Coronary artery (tissue), 2 donors: ENCODE results near the gene CAPN11.
"Not testable (repeated sequence)": the region's sequence is repeated elsewhere in the genome, so short reads cannot be mapped to it uniquely, and the experiment has no call there.

ENCODE experiments used
- DNase-seq: peaks from one replicate; pipeline ENCODE4 v3.0.0-alpha.2; 2017; ENCODE audit warnings: low spot score
- H3K27ac ChIP-seq, 2 donors: fragments of 200-600 bp; sonication (generic); one replicate each; pipeline ENCODE4 v1.5.1; 2016 to 2019
- H3K4me3 ChIP-seq: fragments of 200-600 bp; sonication (generic); 2 replicates; pipeline ENCODE4 v1.5.1; 2016; ENCODE audit warnings: mild to moderate bottlenecking, moderate library complexity
- CTCF ChIP-seq: fragments of 200-600 bp; sonication (generic); IDR thresholded peaks from one replicate; pipeline ENCODE4 v1.5.1; 2019; ENCODE audit warnings: antibody characterized with exemption

The CAPN11 gene

GRCh38 chr6:44139351-44139743 lies 19.3 kb upstream of the CAPN11 start:
- TF ChIP-seq CTCF: no peak
- Histone ChIP-seq H3K27ac (no peak overlapping the region), H3K4me3 (no peak overlapping the region)
- DNase-seq: no peak

DNA sequence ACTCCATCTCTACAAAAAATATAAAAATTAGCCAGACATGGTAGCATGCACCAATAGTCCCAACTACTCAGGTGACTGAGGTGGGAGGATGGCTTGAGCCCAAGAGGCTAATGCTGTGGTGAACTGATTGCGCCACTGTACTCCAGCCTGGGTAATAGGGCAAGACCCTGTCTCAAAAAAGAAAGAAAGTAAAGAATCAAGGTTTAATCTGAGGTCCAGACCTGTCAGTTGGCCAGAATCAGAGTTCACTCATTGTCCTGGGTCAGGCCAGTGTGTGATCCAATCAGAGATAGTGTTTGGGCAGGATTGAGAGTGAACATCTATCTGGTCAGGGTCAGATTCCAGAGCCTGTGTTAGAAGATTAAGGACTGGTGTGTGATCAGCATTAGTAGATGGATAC lies 15.8 kb upstream of the CAPN11 start:
- DNase-seq: no peak
- Histone ChIP-seq H3K4me3 (no peak overlapping the region), H3K27ac (no peak overlapping the region)
- TF ChIP-seq CTCF: no peak

DNA sequence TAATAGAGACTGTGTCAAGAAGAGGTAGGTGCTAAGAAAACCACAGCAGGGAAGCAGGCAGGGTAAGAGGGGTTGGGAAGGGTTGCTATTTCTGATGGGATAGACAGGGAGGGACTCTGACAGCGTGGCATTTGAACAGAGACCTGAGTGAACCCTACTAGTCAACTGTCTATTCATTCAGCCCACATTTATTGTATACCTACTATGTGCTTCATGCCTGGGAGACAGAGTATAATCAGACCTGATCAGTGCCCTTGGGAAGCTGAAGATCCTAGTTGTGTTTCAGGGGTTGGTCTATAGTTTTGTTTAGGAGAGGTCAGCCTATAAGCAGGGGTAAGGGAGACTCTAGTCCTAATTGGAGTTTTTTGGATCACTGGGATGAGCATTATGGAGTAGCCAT lies 14.9 kb upstream of the CAPN11 start:
- TF ChIP-seq CTCF: no peak
- no peak for DNase-seq
- Histone ChIP-seq H3K4me3 (no peak overlapping the region), H3K27ac (no peak overlapping the region)

GRCh38 chr6:44144536-44144935 lies 14.1 kb upstream of the CAPN11 start:
- H3K4me3 ChIP-seq, DNase-seq, H3K27ac ChIP-seq: not testable (repeated sequence)

DNA sequence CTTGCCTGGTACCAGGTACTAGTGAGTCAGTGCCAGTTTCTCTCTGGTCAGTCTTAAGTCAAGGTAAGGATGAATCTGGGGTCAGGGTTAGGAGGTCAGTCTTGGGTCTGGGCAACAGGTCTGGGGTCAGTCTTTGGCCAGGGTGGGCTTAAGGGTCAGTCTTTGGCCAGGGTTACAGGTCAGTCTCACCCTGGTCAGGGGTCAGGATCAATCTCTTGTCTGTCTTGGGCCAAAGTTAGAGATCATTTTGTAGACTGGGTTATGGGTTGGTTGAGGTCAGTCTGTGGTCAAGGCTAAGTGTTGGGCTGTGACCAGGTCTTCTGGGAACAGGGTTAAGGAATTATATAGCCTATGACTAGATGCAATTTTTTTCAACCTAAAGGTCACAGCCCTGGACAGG lies 12.8 kb upstream of the CAPN11 start:
- no peak overlapping the region for H3K4me3 ChIP-seq
- no peak overlapping the region for H3K27ac ChIP-seq
- DNase-seq: no peak
- TF ChIP-seq CTCF: no peak

GRCh38 chr6:44146685-44147084 lies 11.9 kb upstream of the CAPN11 start:
- TF ChIP-seq CTCF: no peak
- DNase-seq: no peak

DNA sequence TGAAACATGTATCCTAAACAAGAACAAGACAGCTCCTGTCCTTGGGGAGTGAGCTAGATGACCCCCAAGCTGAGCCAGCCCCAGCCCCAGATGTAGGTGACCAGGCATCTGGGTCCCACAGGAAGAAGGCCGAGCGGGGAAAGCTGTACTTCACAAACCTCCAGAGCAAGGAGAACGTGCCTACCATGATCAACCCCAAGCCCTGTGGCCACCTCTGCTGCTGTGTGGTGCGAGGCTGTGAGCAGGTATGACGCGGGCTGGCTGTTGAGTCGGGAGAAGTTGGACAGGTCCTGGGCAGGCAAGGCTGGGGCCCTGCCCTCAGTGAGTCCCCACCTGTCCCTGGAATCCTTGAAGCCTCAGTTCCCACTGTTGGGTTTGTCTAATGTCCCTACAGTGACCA lies 11.4 kb upstream of the CAPN11 start:
- no peak for TF ChIP-seq CTCF

More at GRCh38 chr6:44146685-44147084, 11.9 kb upstream of the CAPN11 start:
- H3K27ac ChIP-seq: no peak overlapping the region
- no peak overlapping the region for H3K4me3 ChIP-seq

GRCh38 chr6:44148306-44148705 lies 10.3 kb upstream of the CAPN11 start:
- Histone ChIP-seq H3K27ac (no peak overlapping the region), H3K4me3 (no peak overlapping the region)
- TF ChIP-seq CTCF: no peak
- DNase-seq: no peak

More for the DNA sequence above, 11.4 kb upstream of the CAPN11 start:
- H3K27ac ChIP-seq: no peak overlapping the region
- no peak overlapping the region for H3K4me3 ChIP-seq
- DNase-seq: no peak
